Stomach (tissue), 4 donors: ENCODE data around the gene NTN1.

Experiments
- EP300 ChIP-seq: sonication (generic); formaldehyde crosslinking; IDR thresholded peaks from one replicate; pipeline ENCODE4 v1.6.1; 2017; ENCODE audit warnings: antibody characterized with exemption
- POLR2A ChIP-seq, 4 donors: fragments of 450-650 bp; IDR thresholded peaks; one replicate each; pipeline ENCODE4 v1.6.1; 2016; ENCODE audit warnings: antibody characterized with exemption in 4 of 4, control low read depth in 2 of 4, mild to moderate bottlenecking in 1 of 4, moderate library complexity in 1 of 4
- POLR2AphosphoS5 ChIP-seq, 3 donors: sonication (generic); formaldehyde crosslinking; IDR thresholded peaks; one replicate each; pipeline ENCODE4 v1.6.1; 2016; ENCODE audit warnings: antibody characterized with exemption in 3 of 3
- TF ChIP-seq, protein P1 (sequence below), 7 experiments: fragments of 450-650 bp in 4 of 7; fragments of 200-600 bp in 3 of 7; sonication (generic) in 3 of 7; IDR thresholded peaks; one replicate each; pipeline ENCODE4 v1.5.1; 2016 to 2019; ENCODE audit warnings: antibody characterized with exemption in 7 of 7, control low read depth in 2 of 7, mild to moderate bottlenecking in 1 of 7

DNA sequence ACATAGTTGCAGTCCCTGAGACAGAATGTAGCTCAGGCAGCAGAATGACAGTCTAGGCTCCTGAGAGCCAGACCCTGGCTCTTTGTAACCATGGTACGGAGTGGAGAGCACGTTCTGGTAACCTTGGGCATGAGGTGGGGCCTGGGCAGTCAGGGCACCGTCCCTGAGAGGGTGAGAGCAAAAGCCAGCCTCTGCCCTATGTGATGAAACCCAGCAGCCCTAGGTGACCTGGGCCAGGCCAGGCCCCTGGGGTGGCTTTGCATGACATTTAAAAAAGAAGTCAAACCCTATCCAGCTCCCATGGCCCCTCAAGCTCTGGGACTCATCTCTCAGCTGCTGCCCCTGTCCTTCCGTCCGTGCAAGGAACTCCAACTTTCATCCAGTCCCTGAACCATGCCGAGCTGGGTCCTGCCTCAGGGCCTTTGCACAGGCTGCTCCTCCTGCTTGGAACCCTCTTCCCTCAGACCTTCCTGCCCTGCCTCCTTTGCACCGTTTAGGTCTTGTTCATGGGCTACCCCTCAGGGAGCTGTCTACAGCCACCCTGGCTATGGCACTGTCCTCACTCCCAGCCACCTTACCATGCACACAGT is 188.6 kb downstream of the NTN1 start:
- TF ChIP-seq POLR2A (IDR thresholded peaks at IDR 0.05) (no peak), EP300 (no peak), POLR2AphosphoS5 (IDR thresholded peaks at IDR 0.05) (no peak)
- TF ChIP-seq, protein P1, sequence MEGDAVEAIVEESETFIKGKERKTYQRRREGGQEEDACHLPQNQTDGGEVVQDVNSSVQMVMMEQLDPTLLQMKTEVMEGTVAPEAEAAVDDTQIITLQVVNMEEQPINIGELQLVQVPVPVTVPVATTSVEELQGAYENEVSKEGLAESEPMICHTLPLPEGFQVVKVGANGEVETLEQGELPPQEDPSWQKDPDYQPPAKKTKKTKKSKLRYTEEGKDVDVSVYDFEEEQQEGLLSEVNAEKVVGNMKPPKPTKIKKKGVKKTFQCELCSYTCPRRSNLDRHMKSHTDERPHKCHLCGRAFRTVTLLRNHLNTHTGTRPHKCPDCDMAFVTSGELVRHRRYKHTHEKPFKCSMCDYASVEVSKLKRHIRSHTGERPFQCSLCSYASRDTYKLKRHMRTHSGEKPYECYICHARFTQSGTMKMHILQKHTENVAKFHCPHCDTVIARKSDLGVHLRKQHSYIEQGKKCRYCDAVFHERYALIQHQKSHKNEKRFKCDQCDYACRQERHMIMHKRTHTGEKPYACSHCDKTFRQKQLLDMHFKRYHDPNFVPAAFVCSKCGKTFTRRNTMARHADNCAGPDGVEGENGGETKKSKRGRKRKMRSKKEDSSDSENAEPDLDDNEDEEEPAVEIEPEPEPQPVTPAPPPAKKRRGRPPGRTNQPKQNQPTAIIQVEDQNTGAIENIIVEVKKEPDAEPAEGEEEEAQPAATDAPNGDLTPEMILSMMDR (IDR thresholded peaks at IDR 0.05): no peak
